HFFc6 (cell line): ENCODE data around the gene EEF1A1. TPM values are rescaled to one million over a fixed set of nuclear protein-coding genes. Genes with fewer than 3 reads are reported as not detected.
"Not testable (repeated sequence)": the region's sequence is repeated elsewhere in the genome, so short reads cannot be mapped to it uniquely, and the experiment has no call there.

Source experiments
- DNase-seq: peaks from one replicate; pipeline ENCODE4 v3.0.0-alpha.2; 2018
- H3K27ac Mint-ChIP-seq: 2 replicates; pipeline ENCODE4 v1.8.0; 2020; ENCODE audit warnings: mild to moderate bottlenecking, mixed read lengths
- H3K27me3 Mint-ChIP-seq: 2 replicates; pipeline ENCODE4 v1.8.0; 2021; ENCODE audit warnings: mild to moderate bottlenecking, moderate library complexity, mixed read lengths; ENCODE audit not compliant: insufficient read depth
- H3K36me3 Mint-ChIP-seq: 2 replicates; pipeline ENCODE4 v1.8.0; 2021; ENCODE audit warnings: low read depth, mixed read lengths
- H3K4me1 Mint-ChIP-seq: 2 replicates; pipeline ENCODE4 v1.8.0; 2020; ENCODE audit warnings: low read depth, mixed read lengths
- H3K4me3 Mint-ChIP-seq: 2 replicates; pipeline ENCODE4 v1.8.0; 2020; ENCODE audit warnings: mild to moderate bottlenecking, moderate library complexity, mixed read lengths
- H3K9me3 Mint-ChIP-seq: 2 replicates; pipeline ENCODE4 v1.8.0; 2020; ENCODE audit warnings: mild to moderate bottlenecking, mixed read lengths
- total RNA-seq, 6 experiments: library from RNA; stranded (reverse); fragmentation: NEBNext Ultra II Directional; extraction: Animal tissue kit (Norgen Biotek cat#: 25700); gene quantifications; 2 replicates in 1 of 6; 3 replicates in 5 of 6; pipeline ENCODE4 v1.2.3, GENCODE V29; 2021
- TF ChIP-seq, protein P1 (sequence below): fragments of 200-600 bp; sonication (generic); IDR thresholded peaks from 2 replicates; pipeline ENCODE4 v1.5.0; 2021; ENCODE audit warnings: antibody characterized with exemption, mild to moderate bottlenecking

Gene EEF1A1
- total RNA-seq, 6 experiments from 2014 or later, result 8,709 to 10,268 (median 10,123) TPM

DNA sequence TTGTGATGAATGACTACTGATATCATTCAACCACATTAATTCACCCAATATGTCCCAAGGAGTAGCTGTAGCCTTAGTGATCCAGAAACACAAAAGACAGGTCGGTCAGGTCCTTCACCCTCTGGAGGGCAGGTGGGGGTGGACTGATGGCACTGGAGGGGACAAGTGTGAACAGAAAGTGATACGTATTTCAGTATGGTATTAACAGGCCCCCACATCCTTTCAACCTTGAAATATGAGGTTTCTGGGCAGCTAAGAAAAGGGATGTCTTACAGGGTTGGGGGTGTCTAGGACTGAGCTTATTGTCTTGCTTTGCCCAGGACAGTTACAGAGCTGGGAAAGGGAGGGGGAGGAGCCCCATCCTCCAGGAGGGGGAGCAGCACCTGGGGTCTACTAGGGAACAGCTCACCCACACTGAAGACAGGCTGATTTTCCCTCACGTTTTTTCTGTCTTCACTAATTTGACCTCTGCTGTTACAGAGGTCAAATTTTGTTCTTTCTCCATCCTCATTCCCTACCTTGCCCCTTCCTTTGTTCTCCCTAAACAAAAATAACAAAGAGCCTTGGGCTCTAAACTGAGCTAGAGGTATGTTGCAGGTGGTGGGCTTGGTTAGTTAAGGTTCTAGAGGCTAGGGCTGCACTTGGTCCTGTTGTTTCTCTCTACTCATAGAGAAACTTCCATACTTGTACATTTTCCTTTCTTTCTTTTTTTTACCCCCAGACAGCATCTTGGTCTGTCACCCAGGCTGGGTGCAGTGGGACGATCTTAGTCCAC, 38.0 kb upstream of the EEF1A1 start:
- H3K4me3 Mint-ChIP-seq, result no peak overlapping the region
- no peak for DNase-seq
- TF ChIP-seq, protein P1, sequence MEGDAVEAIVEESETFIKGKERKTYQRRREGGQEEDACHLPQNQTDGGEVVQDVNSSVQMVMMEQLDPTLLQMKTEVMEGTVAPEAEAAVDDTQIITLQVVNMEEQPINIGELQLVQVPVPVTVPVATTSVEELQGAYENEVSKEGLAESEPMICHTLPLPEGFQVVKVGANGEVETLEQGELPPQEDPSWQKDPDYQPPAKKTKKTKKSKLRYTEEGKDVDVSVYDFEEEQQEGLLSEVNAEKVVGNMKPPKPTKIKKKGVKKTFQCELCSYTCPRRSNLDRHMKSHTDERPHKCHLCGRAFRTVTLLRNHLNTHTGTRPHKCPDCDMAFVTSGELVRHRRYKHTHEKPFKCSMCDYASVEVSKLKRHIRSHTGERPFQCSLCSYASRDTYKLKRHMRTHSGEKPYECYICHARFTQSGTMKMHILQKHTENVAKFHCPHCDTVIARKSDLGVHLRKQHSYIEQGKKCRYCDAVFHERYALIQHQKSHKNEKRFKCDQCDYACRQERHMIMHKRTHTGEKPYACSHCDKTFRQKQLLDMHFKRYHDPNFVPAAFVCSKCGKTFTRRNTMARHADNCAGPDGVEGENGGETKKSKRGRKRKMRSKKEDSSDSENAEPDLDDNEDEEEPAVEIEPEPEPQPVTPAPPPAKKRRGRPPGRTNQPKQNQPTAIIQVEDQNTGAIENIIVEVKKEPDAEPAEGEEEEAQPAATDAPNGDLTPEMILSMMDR, result no peak
- H3K4me1 Mint-ChIP-seq, result peaks cover 10% of the 10 kb centered on the region; the same call in 1 of the 2 replicates
- no peaks in the 10 kb centered on the region for H3K9me3 Mint-ChIP-seq
- H3K36me3 Mint-ChIP-seq, result no peaks in the 10 kb centered on the region
- peaks cover 1% of the 10 kb centered on the region; the same call in 1 of the 2 replicates for H3K27me3 Mint-ChIP-seq
- H3K27ac Mint-ChIP-seq, result no peak overlapping the region

DNA sequence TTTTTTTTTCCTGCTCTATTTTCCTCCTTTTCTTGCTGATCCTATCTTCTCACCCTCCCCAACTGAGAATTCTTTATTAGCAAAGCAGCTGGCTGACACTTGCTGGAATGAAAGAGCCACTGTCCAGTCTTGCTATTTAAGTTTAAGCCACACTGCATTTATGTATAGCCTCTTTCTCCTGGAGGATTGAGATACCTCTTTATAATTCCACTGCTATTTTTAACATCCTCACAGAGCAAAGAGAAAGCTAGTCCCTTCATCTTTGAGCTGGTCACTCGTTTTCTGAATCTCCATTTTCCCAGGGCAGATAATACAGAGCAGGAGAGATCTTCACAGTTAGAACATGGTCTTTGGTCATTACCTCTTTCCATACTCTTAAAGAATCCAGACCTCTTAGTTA, 36.0 kb upstream of the EEF1A1 start:
- no peaks in the 10 kb centered on the region for H3K9me3 Mint-ChIP-seq
- no peak overlapping the region for H3K27ac Mint-ChIP-seq
- H3K36me3 Mint-ChIP-seq, result no peaks in the 10 kb centered on the region
- peaks cover 10% of the 10 kb centered on the region; the same call in 1 of the 2 replicates for H3K4me1 Mint-ChIP-seq
- H3K4me3 Mint-ChIP-seq, result no peak overlapping the region
- DNase-seq, result no peak
- H3K27me3 Mint-ChIP-seq, result no peaks in the 10 kb centered on the region
- TF ChIP-seq, protein P1, result no peak

DNA sequence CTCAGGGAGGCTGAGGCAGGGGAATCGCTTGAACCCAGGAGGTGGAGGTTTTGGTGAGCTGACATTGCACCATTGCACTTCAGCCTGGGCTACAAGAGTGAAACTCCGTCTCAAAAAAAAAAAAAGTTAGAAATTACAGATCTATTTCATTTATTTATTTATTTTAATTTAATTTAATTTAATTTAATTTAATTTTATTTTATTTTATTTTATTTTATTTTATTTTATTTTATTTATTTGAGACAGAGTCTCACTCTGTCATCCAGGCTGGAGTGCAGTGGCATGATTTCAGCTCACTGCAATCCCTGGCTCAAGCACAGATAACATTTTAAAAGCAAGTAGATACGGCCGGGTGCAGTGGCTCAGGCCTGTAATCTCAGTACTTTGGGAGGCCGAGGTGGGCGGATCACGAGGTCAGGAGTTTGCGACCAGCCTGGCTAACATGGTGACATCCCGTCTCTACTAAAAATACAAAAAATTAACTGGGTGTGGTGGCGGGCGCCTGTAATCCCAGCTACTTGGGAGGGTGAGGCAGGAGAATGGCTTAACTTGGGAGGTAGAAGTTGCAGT, 34.6 kb upstream of the EEF1A1 start:
- H3K9me3 Mint-ChIP-seq, H3K4me3 Mint-ChIP-seq, H3K36me3 Mint-ChIP-seq, DNase-seq, H3K27me3 Mint-ChIP-seq, H3K4me1 Mint-ChIP-seq, H3K27ac Mint-ChIP-seq: not testable (repeated sequence)

DNA sequence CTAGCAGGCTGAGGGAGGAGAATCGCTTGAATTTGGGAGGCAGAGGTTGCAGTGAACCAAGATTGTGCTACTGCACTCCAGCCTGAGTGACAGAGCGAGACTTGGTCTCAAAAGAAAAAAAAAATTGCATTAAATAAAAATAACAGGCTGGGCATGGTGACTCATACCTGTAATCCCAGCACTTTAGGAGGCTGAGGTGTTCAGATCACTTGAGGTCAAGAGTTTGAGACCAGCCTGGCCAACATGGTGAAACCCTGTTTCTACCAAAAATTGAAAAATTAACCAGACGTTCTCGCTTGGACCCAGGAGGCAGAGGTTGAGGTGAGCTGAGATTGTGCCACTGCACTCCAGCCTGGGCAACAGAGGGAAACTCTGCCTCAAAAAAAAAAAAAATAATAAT, 30.3 kb upstream of the EEF1A1 start:
- H3K4me1 Mint-ChIP-seq, H3K9me3 Mint-ChIP-seq, H3K27me3 Mint-ChIP-seq, DNase-seq, H3K4me3 Mint-ChIP-seq, H3K27ac Mint-ChIP-seq, H3K36me3 Mint-ChIP-seq: not testable (repeated sequence)

DNA sequence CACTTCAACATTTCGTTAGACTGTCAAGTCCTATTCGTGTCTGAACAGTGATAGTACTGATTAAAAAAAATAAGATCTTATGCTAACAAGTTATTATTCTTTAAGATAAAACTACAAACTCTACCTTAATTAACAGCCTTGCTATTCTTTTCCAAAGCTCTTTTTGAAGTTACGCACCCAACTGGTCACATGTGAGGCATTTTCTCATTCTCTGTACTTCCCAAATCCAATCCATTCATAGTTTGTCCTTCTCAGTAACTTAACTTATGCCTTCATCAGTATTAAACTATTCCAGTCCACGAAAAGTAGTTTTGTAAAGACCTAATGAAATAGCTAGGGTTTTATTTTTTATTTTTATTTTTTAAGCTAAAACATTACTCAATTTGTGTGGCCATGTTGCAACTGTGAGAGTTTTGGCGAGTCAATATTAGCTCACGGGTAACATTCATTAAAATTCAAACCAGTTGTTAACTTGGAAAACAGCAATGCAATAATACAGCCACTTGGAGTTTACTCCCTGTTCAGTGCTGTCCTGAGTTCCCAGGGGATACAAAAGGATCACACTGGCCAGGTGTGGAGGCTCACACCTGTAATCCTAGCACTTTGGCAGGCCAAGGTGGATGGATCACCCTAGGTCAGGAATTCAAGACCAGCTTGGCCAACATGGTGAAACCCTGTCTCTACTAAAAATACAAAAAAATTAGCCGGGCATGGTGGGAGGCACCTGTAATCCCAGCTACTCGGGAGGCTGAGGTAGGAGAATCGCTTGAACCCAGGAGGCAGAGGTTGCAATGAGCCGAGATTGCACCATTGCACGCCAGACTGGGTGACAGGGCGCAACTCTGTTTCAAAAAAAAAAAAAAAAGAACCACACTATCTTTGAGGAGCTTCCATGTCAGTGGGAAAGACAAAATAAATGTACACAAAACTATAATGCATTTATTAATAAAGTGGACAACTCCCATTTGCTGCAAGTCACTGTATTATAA, 27.9 kb upstream of the EEF1A1 start:
- TF ChIP-seq, protein P1, result 0 out of 2 replicates have a peak, but pooled peaks have one; percentile 26
- no peaks in the 10 kb centered on the region for H3K9me3 Mint-ChIP-seq
- no peak for DNase-seq
- H3K4me1 Mint-ChIP-seq, result no peaks in the 10 kb centered on the region
- H3K36me3 Mint-ChIP-seq, result no peaks in the 10 kb centered on the region
- no peak overlapping the region for H3K4me3 Mint-ChIP-seq
- H3K27me3 Mint-ChIP-seq, result no peaks in the 10 kb centered on the region; the same call in 1 of the 2 replicates
- no peak overlapping the region for H3K27ac Mint-ChIP-seq

DNA sequence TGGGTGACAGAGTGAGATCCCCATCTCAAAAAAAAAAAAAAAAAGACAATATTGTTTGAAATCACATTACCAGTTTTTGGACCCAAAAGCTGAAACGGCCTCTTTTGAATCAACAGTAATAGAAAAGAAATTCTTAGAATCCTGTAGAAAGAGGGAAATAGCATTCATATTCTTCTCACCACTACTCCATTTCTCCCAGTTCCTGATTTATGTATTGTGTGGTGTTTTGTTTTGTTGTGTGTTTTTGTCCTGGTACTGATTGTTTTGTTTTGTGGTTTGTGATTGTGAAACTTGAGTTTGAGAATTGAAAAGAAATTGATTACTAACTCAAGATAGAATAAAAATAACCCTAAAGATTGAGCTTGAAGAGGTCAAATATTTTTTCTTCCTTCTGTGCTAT, 26.2 kb upstream of the EEF1A1 start:
- Mint-ChIP-seq H3K27ac (no peak overlapping the region), H3K9me3 (no peaks in the 10 kb centered on the region), H3K4me3 (no peak overlapping the region)

More for the DNA sequence above, 26.2 kb upstream of the EEF1A1 start:
- TF ChIP-seq, protein P1, result no peak
- Mint-ChIP-seq H3K36me3 (no peaks in the 10 kb centered on the region), H3K27me3 (no peaks in the 10 kb centered on the region; the same call in 1 of the 2 replicates), H3K4me1 (no peaks in the 10 kb centered on the region)
- DNase-seq, result no peak
